Skeletal muscle satellite cell (primary cell): Measurements from ENCODE around the gene RIMBP2.
"Not testable (repeated sequence)": the region's sequence is repeated elsewhere in the genome, so short reads cannot be mapped to it uniquely, and the experiment has no call there.

ENCODE experiments used
- H3K27me3 ChIP-seq: 2 replicates; pipeline ENCODE4 v1.7.0; 2013; ENCODE audit warnings: low read length; ENCODE audit not compliant: control insufficient read depth, insufficient read depth
- H3K36me3 ChIP-seq: 2 replicates; pipeline ENCODE4 v1.7.0; 2013; ENCODE audit warnings: mild to moderate bottlenecking, control low read depth, low read length; ENCODE audit not compliant: insufficient read depth
- H3K4me1 ChIP-seq: 2 replicates; pipeline ENCODE4 v1.7.0; 2013; ENCODE audit warnings: low read length; ENCODE audit not compliant: control insufficient read depth, insufficient read depth
- H3K4me2 ChIP-seq: 2 replicates; pipeline ENCODE4 v1.7.0; 2013; ENCODE audit warnings: mild to moderate bottlenecking, low read length
- H3K4me3 ChIP-seq: 2 replicates; pipeline ENCODE4 v1.7.0; 2013; ENCODE audit warnings: low read length
- H3K9ac ChIP-seq: 2 replicates; pipeline ENCODE4 v1.7.0; 2013; ENCODE audit warnings: mild to moderate bottlenecking, low read depth, low read length, moderate library complexity
- H3K9me3 ChIP-seq: replicated peaks from 2 replicates; pipeline ENCODE4 v1.7.0; 2013; ENCODE audit warnings: mild to moderate bottlenecking, control low read depth, low read length

The RIMBP2 gene

DNA sequence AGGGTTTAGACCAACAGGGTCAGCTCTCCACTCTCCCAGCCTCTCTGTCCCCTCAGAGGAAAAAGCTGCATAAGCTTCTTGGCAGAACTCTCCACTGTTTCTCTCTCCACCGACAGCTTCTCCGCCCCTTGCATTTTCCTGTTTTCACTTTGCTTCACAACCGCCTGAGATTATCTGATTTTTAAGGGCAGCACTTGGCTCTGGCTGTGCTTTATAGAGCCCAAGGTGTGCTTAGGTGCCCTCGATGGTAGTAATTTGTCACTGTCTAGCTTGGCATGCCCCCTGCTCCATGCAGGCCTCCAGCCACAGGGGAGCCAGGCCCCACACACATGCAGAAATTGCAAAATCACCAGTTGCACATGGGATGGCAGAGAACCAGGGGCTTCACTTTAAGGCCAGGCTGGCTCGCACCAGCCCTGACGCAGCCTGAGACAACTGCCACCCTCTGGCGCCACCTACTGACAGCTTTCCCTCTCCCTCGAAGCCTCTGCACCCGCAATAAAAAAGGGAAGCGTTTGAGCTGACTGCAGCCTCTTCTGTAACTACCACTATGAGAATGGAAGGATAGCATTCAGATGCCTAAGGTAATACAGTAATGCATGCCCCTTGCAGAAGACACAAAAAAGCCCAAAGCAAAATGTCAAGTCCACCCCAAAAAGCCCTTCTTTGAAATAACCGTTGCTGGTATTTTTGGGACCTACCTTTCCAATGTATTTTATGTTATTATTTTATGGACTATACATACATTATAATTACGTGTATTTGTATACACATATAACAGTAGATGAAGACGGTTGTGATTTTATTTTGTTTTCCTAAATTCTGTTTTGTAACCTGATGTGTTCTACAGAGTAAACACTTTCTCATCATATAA is 32.0 kb upstream of the RIMBP2 start:
- no peaks in the 10 kb centered on the region for H3K36me3 ChIP-seq
- no peak overlapping the region for H3K4me2 ChIP-seq
- no peaks in the 10 kb centered on the region for H3K4me1 ChIP-seq
- no peaks in the 10 kb centered on the region for H3K27me3 ChIP-seq
- H3K9me3 ChIP-seq: no peaks in the 10 kb centered on the region
- no peak overlapping the region for H3K9ac ChIP-seq
- H3K4me3 ChIP-seq: no peak overlapping the region

DNA sequence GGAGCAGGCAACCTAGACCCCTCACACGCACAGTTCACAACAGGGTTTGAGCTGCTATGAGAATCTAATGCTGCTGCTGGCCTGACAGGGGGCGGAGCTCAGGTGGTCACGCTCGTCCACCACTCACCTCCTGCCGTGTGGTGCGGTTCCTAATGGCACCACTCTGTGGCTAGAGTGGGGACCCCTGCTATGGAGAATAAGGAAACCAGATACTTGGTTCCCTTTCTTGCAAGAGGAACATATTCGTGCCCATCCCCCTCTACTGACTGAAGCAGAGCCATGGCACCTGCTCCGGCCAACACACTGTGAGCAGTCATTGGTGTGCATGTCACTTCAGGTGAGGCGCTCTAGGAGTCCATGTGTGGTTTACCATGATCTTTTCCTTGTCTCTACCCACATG is 30.4 kb upstream of the RIMBP2 start:
- H3K36me3 ChIP-seq: no peaks in the 10 kb centered on the region
- H3K4me1 ChIP-seq: no peaks in the 10 kb centered on the region
- H3K4me2 ChIP-seq: no peak overlapping the region
- H3K9ac ChIP-seq: no peak overlapping the region
- no peaks in the 10 kb centered on the region for H3K9me3 ChIP-seq
- H3K4me3 ChIP-seq: no peak overlapping the region
- no peaks in the 10 kb centered on the region for H3K27me3 ChIP-seq

DNA sequence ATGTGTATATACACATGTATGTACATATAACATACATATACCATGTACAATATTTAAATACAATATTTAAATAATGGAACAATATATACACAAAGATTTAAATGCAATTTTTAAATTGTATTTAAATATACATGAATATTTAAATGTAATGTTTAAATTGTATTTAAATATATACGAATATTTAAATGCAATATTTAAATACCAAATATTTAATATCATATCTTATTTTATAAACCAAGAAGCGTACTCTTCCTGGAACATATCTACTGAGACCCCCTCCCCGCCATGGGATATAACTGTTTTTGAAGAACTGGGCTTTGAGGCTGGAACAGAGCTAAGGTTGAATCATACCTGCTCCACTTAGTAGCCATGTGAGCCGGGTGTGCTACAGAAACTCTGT is 29.8 kb upstream of the RIMBP2 start:
- Histone ChIP-seq H3K9ac (no peak overlapping the region), H3K9me3 (no peaks in the 10 kb centered on the region), H3K4me3 (no peak overlapping the region), H3K27me3 (no peaks in the 10 kb centered on the region), H3K36me3 (no peaks in the 10 kb centered on the region), H3K4me2 (no peak overlapping the region), H3K4me1 (no peaks in the 10 kb centered on the region)

DNA sequence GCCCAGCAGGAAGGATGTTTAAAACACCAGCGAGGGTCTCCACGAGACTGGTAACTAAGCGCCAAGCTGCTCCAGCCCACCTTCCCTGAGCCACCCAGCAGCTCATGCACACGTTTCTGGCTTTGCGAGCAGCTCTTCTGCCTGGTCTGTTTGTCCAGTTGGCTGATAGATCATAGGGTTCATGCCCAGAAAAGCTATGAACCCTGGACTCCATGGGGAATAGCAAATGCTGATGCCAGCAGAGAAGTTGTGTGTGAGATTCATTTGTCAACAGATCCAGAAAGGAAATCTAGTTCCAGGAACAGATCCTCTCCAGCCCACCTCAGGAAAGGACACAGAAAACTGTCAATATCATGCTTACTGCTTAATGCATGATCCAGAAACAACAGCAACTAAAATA is 28.2 kb upstream of the RIMBP2 start:
- no peak overlapping the region for H3K4me2 ChIP-seq

DNA sequence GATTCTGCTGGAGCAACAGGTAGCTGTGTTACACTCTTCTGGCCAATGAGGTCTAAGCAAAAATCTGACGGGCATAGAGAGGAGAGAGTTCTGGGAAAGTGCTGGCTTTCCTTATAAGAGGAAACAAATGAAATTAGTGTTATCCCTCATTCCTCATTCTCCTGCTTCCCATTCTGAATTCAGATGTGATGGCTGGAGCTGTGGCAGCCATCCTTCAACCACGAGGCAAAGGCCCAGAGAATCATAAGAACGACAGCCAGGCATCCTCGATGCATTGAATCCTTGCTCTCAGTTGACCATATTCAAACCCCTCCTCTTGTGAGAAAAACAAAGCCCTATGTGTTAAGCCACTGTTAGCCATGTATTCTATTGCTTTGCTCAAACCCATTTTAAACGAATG is 27.5 kb upstream of the RIMBP2 start:
- no peaks in the 10 kb centered on the region for H3K27me3 ChIP-seq

More for the DNA sequence above, 28.2 kb upstream of the RIMBP2 start:
- Histone ChIP-seq H3K9me3 (no peaks in the 10 kb centered on the region), H3K4me3 (no peak overlapping the region), H3K27me3 (no peaks in the 10 kb centered on the region), H3K36me3 (no peaks in the 10 kb centered on the region), H3K4me1 (no peaks in the 10 kb centered on the region), H3K9ac (no peak overlapping the region)

DNA sequence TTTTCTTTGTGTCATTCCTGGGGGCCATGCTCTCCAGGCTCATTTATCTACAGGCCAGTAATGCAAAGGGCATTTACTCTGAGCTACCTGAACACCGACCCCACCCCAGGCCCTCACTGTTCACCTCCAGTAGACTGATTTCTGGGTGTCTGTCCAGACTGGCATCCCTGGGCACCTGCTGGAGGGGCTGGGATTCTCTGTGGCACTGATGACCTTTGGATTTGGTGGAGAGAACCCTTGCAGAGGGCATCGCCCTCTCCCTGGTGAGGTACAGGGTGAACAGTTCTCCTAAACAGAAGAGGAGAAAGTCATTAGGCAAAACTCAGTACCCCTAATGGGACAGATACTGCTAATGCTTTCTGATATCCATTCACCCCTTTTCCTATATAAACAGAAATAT is 27.1 kb upstream of the RIMBP2 start:
- Histone ChIP-seq H3K4me3 (no peak overlapping the region), H3K27me3 (no peaks in the 10 kb centered on the region), H3K9ac (no peak overlapping the region), H3K36me3 (no peaks in the 10 kb centered on the region), H3K9me3 (no peaks in the 10 kb centered on the region), H3K4me1 (no peaks in the 10 kb centered on the region), H3K4me2 (no peak overlapping the region)

More for the DNA sequence above, 27.5 kb upstream of the RIMBP2 start:
- H3K9ac ChIP-seq: no peak overlapping the region
- H3K4me1 ChIP-seq: no peaks in the 10 kb centered on the region
- no peaks in the 10 kb centered on the region for H3K36me3 ChIP-seq
- no peaks in the 10 kb centered on the region for H3K9me3 ChIP-seq
- no peak overlapping the region for H3K4me2 ChIP-seq
- no peak overlapping the region for H3K4me3 ChIP-seq

DNA sequence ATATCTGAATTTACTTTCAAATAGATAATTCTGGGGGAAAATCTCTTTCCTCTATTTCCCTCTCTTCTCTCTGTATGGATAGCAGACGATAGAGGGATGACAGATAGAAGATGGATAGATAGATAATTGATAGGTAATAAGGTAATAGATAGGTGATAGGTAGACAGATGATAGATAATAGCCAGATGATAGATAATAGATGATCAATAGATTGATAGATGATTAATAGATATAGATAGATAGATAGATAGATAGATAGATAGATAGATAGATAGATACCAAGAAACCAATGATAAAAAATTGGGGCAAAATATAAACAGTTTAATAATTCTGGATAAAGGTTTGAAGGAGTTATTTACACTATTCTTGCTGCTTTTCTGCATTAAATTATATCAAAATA is 26.6 kb upstream of the RIMBP2 start:
- Histone ChIP-seq H3K4me2 (no peak overlapping the region), H3K9ac (no peak overlapping the region), H3K36me3 (no peaks in the 10 kb centered on the region), H3K4me1 (no peaks in the 10 kb centered on the region), H3K9me3 (no peaks in the 10 kb centered on the region), H3K4me3 (no peak overlapping the region), H3K27me3 (no peaks in the 10 kb centered on the region)

DNA sequence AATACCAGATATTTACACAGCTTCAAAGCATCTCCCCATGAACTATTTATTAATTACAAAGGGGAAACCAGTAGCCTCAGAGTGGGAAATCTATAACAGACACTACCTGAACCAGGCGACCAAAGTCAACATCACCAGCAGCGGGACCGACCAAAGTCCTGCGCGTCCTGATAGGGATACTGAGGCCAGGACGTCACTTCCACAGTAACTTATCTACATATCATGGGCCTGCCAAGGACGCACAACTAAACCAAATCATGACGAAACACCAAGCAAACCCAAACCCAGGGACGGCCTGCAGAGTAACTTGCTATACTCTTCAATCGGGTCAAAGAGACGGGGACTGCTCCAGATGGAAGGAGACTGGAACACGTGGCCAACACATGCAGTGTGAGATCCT is 26.0 kb upstream of the RIMBP2 start:
- H3K4me2 ChIP-seq: no peak overlapping the region
- no peaks in the 10 kb centered on the region for H3K4me1 ChIP-seq
- no peaks in the 10 kb centered on the region for H3K36me3 ChIP-seq
- H3K4me3 ChIP-seq: no peak overlapping the region
- H3K27me3 ChIP-seq: no peaks in the 10 kb centered on the region
- H3K9me3 ChIP-seq: no peaks in the 10 kb centered on the region
- no peak overlapping the region for H3K9ac ChIP-seq

DNA sequence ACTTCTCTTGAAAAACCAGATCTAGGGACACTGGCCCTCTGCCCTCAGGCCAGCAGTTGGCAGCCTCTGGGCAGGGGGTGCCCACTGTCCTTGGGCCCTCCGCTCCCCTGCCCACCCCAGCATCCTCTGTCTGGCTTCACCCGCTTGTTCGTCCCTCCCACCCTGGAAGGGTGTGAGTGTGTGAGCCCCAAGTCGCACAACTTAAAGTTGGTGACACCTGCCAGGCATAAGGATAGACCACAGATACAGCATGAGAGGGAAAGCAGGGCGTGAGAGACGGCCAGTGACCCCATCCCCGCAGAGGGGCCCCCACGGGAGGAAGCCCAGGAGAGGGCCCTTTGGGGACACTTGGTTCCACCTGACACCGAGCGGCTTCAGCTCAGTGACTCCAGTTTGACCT is 23.5 kb upstream of the RIMBP2 start:
- peaks cover 6% of the 10 kb centered on the region for H3K9me3 ChIP-seq
- H3K36me3 ChIP-seq: no peaks in the 10 kb centered on the region
- H3K4me3 ChIP-seq: no peak overlapping the region
- H3K9ac ChIP-seq: no peak overlapping the region
- no peak overlapping the region for H3K4me2 ChIP-seq
- no peaks in the 10 kb centered on the region for H3K27me3 ChIP-seq
- H3K4me1 ChIP-seq: no peaks in the 10 kb centered on the region

DNA sequence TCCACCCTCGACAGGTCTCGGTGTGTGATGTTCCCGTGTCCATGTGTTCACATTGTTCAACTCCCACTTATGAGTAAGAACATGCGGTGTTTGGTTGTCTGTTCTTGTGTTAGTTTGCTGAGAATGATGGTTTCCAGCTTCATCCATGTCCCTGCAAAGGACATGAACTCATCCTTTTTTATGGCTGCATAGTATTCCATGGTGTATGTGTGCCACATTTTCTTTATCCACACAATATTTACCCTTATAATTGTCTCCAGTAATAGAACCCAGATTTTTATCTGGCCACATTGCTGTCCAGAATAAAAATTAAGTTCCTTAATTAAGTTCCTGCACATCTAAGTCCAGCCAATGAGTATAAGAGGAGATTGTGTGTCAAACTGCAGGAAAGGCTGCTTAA is 22.3 kb upstream of the RIMBP2 start:
- H3K27me3 ChIP-seq, H3K4me3 ChIP-seq, H3K4me1 ChIP-seq, H3K9ac ChIP-seq, H3K36me3 ChIP-seq, H3K9me3 ChIP-seq, H3K4me2 ChIP-seq: not testable (repeated sequence)

DNA sequence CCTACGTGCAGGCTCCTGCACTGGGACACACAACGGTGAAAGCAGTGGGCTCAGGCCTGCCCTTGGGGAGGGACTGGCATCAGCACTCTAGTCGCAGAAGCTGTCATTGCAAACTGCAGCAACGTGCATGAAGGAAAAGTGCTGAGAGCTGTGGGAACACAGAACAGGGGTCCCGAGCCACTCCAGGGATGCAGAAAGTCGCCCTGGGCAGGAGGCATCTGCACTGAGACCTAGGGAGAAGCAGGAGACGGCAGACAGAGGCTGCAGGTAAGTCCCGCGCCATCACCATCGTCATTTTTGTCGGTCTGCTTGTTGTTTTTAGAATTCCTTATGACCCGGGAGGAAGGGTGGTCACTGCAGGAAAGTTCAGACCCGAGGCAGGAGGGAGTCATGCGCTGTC is 21.6 kb upstream of the RIMBP2 start:
- Histone ChIP-seq H3K27me3 (no peaks in the 10 kb centered on the region), H3K9ac (no peak overlapping the region), H3K4me1 (no peaks in the 10 kb centered on the region), H3K36me3 (no peaks in the 10 kb centered on the region), H3K4me2 (no peak overlapping the region), H3K4me3 (no peak overlapping the region), H3K9me3 (peaks cover 8% of the 10 kb centered on the region)

DNA sequence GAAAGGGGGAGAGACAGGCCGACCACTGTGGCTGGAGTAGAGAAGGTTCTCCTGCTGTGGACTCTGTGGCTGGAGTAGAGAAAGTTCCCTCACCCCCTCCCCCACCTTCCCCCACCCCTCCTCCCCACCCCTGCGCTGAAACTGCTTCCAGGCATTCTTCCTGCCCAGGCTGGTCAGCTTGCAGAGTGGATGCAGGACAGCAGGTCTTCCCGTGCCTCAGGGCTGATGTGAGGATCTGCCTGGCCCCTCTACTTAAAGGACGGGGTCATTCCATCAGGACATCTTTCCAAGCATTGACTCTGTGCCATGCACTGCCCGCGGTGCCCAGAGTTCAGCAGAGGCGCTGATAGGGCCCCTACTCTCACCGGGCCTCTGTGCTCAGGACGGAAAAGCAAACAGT is 13.2 kb upstream of the RIMBP2 start:
- Histone ChIP-seq H3K4me1 (no peaks in the 10 kb centered on the region), H3K27me3 (no peaks in the 10 kb centered on the region)

More for the DNA sequence above, 13.2 kb upstream of the RIMBP2 start:
- Histone ChIP-seq H3K36me3 (no peaks in the 10 kb centered on the region), H3K9me3 (peaks cover 22% of the 10 kb centered on the region), H3K4me2 (no peak overlapping the region), H3K9ac (no peak overlapping the region), H3K4me3 (no peak overlapping the region)
